GM21381 (cell line): ENCODE data around the gene ARHGEF33.

ENCODE experiments used
- ATAC-seq: cut with Tn5 transposase; IDR thresholded peaks from one replicate; pipeline ENCODE4 v1.9.1; 2021; ENCODE audit warnings: mild to moderate bottlenecking, moderate library complexity; ENCODE audit not compliant: unreplicated experiment

ARHGEF33 gene

DNA sequence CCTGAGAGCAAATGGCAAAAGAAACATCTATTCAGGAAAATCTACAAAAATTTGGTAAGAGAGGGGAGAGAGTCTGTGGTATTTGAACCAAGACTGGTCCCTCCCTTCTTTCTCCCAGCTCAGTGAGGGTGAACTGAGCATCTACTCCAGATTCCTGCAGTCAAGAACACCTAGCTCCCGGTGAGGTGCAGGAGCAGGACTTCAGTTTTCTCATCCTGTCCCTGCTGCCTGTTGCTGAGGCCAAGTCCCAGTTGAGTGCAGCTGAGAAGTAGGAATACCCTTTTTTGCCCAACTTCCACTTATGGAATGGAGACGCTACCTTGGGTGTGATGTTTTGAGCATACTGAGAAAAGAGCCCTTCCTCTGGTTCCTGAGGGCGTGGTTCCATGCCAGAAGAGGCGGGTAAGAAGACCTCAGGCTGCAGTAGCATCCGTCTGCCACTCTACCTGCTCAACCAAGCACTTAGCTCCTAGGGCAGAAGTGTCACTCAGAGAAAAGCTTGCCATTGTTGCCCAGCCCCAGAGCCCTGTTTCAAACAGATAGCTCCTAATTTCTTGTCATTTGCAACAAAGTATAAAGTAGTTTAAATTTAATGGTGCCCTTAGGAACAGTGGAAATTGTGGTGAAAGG is 118.3 kb downstream of the ARHGEF33 start:
- ATAC-seq, result no peak

DNA sequence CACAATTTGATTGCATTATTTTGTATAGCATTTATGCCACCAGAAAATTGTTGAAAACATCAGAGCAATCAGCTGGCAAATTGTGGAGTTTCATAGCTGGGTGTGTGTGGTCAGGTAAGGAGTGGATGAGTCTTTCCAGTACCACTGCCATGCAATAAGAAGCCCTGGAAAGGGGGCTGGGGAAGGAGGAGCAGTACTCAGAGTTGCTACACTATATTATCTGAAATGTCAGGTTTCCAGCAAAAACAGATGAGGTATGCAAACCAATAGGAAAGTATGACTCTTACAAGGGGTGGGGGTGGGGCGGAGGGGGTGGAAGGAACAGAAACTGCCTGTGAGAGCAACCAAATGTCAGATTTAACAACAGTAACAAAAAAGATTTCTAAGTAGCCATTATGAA is 119.0 kb downstream of the ARHGEF33 start:
- no peak for ATAC-seq

GRCh38 chr2:39013871-39014270 is 124.2 kb downstream of the ARHGEF33 start:
- ATAC-seq, result no peak

DNA sequence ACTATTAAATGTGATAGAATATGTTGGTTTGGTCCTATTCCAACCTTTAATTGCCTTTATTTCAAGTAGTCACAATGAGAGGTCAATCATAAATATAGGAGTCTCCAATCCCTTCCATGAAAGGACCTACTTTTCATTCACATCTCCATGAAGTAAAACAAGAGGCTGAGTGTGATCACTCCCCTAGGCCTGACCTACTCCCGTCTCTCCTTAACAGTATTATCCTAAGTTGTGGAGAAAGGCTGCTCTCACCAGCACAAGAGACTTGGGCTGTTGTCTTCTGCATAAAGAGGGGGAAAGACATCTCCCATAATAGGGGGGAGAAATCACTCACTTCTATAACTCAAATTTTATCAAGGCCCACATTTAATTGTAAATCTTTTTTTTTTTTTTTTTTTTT is 125.7 kb downstream of the ARHGEF33 start:
- ATAC-seq, result no peak

DNA sequence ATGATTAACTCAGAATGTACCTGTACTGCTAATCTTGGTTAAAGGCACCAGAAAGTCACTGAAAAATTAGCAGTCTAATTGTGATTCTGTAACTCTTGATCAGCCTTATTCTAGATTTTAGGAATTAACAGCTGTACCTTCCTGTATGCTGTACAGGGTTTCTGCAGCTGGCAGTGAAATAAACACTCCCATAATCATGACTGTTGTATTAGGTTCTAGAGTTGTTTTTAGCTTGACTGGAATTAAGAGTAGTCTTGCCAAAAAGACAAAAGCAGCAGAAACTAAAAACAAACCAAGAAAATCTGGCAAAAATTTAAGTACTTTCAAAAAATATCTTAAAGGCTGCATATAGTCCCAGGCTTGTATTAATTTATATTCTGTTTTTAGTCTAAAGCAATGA is 127.7 kb downstream of the ARHGEF33 start:
- ATAC-seq, result no peak

GRCh38 chr2:39018638-39019037 is 129.0 kb downstream of the ARHGEF33 start:
- no peak for ATAC-seq

- ATAC-seq, result no peak
Measured at GRCh38 chr2:39020383-39020782, 130.7 kb downstream of the ARHGEF33 start.

DNA sequence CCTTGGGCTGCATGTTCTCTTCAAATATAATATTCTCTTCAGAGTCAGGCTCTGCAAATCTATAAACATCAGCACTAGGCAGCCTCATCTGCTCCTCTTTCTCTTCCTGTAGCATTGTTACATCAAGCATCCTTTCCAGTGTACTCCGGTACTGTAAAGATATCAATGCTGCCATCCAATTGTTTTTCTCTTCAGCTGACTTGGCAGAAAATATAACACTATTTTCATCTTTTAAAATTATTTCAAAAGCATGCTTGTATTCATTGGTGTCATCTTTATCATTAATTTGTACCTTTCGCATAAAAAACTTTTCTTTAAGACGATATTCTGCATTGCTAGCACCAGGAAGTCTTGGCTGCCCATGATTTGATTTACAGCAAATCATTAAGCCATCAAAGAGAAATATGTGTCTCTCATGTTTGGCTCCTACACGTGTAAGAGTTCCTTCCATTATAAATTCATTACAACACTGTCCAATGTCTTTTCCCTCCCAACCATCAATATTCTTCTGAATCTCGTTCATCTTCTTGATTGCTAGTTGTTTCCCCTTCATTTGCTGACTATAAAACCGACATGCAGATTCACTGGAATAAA is 133.1 kb downstream of the ARHGEF33 start:
- no peak for ATAC-seq

GRCh38 chr2:39023649-39024048 is 134.0 kb downstream of the ARHGEF33 start:
- no peak for ATAC-seq

GRCh38 chr2:39024833-39025232 is 135.2 kb downstream of the ARHGEF33 start:
- no peak for ATAC-seq
